ENCODE data around the gene EVL.

EVL gene

GRCh38 chr14:100067971-100068959 is 3.0 kb downstream of the EVL start:
- DNase-seq, result no peak

DNA sequence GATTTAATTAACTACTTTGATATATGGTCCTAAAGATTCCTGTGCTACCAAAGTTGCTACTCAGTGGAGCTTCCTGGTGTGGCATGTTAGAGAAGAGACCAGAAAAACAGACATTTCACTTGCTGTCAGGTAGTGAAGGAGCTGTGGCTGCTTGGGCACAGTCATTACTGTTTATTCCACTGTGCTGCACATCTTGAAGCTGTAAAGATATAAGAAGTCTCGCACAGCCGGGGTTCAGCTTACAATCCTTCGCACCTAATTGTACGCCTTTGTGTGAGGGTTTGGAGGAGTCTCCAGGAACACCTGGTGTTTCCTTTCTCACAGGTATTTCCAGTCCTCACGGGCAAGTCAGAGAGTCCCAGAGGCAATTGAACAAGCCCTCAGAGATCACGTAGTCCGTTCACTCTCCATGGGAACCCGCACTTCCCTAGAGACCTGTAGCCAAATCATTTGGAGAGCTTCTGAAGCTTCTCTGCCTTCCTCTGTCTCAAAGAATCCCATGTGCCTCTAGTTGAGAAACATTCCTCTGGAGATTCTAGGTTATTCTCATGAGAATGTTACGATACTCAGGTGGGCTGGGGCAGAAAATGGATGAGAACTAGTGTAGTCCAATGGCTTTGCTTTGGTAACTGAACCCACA is 4.1 kb downstream of the EVL start:
- no peak for DNase-seq

DNA sequence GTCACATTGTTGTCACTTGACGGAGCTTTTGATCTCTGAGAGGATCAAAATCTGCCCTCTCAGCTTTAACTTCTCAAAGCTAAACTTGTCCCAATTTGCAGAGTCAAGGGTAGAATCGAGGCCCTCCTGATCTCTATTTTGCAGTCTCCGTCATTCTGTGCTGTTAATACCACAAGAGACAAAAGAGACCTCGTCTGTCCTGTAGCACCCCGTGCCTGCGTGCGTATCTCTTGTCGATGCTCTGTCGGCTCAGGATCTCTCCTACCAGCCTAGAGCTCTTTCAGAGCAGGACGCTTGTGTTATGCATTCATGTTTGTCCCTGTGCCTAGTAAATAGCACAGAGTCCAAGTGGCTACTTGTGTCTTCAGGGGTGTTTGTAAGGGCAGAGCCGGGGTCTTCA is 5.1 kb downstream of the EVL start:
- DNase-seq, result no peak

DNA sequence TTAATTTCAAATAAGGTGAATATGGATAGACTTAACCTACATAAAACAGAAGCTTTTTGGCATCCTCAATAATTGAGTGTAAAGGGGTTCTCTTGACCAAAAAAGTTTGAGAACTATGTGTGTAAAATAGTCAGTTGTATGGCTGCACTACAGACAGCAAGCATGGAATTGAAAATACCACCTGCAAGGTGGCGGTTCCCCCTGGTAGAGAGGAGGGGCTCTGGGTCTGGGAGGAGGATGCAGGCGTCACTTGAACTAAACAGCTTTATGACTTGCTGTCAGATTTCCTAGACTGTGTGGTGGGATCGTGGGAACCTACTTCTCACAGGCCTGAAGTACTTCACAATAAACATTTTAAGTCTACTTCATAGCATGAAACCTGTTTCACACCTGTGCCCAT is 6.3 kb downstream of the EVL start:
- no peak for DNase-seq

- no peak for DNase-seq
These were observed 7.6 kb downstream of the EVL start for GRCh38 chr14:100072783-100073346.

GRCh38 chr14:100073576-100074430 is 8.6 kb downstream of the EVL start:
- no peak for DNase-seq

GRCh38 chr14:100074431-100075100 is 9.3 kb downstream of the EVL start:
- no peak for DNase-seq

DNA sequence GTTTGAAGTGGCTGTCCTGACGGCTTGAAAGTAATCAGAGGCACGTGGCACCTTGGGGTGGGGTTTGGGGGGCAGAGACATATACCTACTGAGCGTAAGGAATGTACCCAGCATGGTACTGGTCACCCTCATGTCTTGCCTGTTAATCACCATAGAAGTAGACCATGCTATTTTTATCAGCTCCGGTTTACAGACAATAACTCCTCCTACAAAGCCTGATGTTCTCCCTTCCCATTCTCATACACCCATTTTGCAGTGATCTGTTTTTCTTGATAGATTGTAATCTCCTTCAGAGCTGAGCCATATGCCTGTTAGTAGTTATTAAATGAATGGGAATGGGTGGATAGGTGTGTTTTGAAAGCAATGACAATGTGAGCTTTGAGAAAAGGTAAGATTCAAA is 10.5 kb downstream of the EVL start:
- DNase-seq, result no peak

- DNase-seq, result no peak
These were observed 10.9 kb downstream of the EVL start for GRCh38 chr14:100076133-100076532.

- DNase-seq, result no peak
These were observed 11.4 kb downstream of the EVL start for GRCh38 chr14:100076606-100077005.

DNA sequence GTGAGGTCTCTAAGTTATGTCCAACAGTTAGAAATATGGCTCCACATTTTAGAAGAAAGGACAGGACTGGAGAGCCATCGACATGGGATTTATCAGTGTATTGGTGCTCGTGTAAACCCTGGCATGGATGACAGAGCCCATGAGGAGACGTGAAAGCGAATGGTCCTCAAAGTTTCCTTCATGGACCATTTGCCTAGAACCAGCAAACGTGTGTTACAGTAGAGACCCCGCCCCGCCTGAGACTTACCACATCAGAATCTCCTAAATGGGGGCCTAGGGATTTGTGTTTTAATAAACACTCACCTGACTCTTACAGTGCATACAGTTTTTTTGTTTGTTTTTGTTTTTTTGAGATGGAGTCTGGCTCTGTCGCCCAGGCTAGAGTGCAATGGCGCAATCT is 12.2 kb downstream of the EVL start:
- no peak for DNase-seq

GRCh38 chr14:100078216-100078803 is 13.1 kb downstream of the EVL start:
- no peak for DNase-seq

GRCh38 chr14:100078997-100079725 is 13.9 kb downstream of the EVL start:
- DNase-seq, result no peak

GRCh38 chr14:100079726-100080005 is 14.4 kb downstream of the EVL start:
- DNase-seq, result no peak

GRCh38 chr14:100080206-100080605 is 15.0 kb downstream of the EVL start:
- DNase-seq, result no peak

DNA sequence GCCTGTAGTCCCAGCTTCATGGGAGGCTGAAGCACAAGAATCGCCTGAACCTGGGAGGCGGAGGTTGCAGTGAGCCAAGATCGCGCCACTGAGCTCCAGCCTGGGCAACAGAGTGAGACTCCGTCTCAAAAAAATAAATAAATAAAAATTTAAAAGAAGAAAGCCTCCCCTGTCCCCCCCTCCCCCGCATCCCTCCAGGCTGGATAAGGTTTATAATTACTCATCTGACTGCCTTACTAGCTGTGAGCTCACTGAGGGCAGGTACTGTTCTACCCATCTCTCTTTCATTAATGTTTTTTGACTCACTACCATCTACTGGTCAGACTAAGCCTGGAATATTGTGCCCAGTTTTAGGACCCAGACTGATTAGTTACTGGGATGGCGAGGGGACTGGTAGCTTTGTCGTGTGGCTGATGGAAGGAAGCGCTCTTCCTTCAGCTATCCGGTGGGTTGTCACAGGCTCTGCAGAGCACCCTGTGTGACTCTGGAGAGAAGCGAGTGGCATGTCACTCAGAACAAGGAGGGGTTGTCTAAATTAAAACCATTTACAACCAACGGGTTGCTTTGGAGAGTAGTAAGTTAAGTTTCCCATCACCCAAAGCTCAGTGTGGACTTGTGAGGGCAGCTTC is 16.9 kb downstream of the EVL start:
- no peak for DNase-seq

DNA sequence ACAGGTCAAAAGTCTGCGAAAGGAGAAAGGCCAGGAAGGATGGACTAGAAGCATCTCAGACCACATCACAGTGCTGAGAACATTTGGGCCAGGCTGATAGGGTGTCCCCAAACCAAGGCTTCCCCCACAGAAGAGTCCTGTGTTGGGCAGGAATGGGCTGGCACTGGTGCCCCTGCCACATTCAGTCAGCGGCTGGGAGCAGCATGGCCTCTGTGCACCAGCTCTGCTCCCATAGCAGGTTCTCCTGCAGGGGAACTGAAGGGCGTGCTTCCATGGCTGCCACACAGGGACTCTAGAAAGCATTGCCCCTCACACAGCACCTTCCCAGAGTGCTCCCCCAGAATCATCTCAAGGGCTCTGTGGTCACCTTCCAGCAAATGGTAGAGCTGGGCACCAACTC is 17.5 kb downstream of the EVL start:
- DNase-seq, result no peak

GRCh38 chr14:100083706-100084105 is 18.5 kb downstream of the EVL start:
- no peak for DNase-seq

GRCh38 chr14:100084591-100084990 is 19.4 kb downstream of the EVL start:
- no peak for DNase-seq

DNA sequence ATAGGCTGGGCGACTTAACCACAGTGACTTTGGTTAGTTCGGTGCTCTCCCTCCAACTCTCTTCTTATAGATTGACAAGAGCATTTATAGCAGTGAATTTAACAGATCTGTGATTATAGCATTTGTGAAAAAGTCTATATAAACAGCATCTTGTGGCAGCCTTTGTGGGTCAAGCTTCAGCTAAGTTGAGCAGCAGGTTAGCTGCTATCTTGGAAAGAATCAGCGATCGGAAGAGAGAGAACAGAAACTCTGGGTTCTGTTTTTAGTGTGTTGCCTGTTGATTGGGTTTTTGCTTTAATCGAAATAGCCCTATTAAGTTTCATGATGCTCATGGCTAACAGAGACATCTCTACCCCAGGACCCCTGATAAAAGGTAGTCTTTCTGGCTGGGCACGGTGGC is 20.2 kb downstream of the EVL start:
- DNase-seq, result no peak

DNA sequence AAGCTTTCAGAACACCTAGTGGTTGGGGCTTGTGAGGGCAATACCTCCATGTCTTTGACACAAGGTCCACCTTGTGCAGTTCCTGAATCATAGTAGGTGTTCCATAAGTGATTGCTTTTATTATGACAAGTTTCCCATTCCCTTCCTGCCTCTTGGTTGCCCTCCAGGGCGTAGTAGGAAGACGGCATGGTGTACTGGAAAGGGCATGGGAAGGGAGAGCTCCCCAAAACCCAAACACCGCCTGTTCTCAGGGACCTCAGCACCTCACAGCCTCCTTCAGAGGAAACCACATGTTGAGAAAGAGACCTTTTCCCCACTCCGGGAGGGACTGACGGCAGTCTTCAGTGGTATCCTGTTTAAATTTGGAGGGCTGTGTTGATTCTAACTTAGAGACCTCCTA is 21.1 kb downstream of the EVL start:
- no peak for DNase-seq
